Ishikawa (cell line): ENCODE measurements around the gene ZC3H12D.

Source experiments
- CEBPB ChIP-seq: IDR thresholded peaks from 2 replicates; pipeline ENCODE4 v1.6.1; 2012
- CREB1 ChIP-seq: IDR thresholded peaks from 2 replicates; pipeline ENCODE4 v1.6.1; 2012; ENCODE audit warnings: low read depth
- EGR1 ChIP-seq: IDR thresholded peaks from 2 replicates; pipeline ENCODE4 v1.6.1; 2012
- EP300 ChIP-seq: IDR thresholded peaks from 2 replicates; pipeline ENCODE4 v1.6.1; 2012; ENCODE audit warnings: borderline replicate concordance
- FOXM1 ChIP-seq: IDR thresholded peaks from 2 replicates; pipeline ENCODE4 v1.6.1; 2012; ENCODE audit warnings: low read depth, borderline replicate concordance
- NFIC ChIP-seq: IDR thresholded peaks from 2 replicates; pipeline ENCODE4 v1.6.1; 2012
- RAD21 ChIP-seq: IDR thresholded peaks from 2 replicates; pipeline ENCODE4 v1.6.1; 2012; ENCODE audit warnings: low read depth
- TAF1 ChIP-seq: IDR thresholded peaks from 2 replicates; pipeline ENCODE4 v1.6.1; 2012; ENCODE audit warnings: low read depth, mild to moderate bottlenecking
- TCF12 ChIP-seq: IDR thresholded peaks from 2 replicates; pipeline ENCODE4 v1.6.1; 2012; ENCODE audit warnings: low read depth
- TEAD4 ChIP-seq: IDR thresholded peaks from 2 replicates; pipeline ENCODE4 v1.6.1; 2012
- YY1 ChIP-seq: IDR thresholded peaks from 2 replicates; pipeline ENCODE4 v1.6.1; 2012; ENCODE audit warnings: low read depth
- ZBTB7A ChIP-seq: IDR thresholded peaks from 2 replicates; pipeline ENCODE4 v1.6.1; 2012; ENCODE audit warnings: low read depth
- TF ChIP-seq, protein P1 (sequence below): IDR thresholded peaks from 2 replicates; pipeline ENCODE4 v1.6.1; 2012; ENCODE audit warnings: low read depth, mild to moderate bottlenecking
- TF ChIP-seq, protein P2 (sequence below): IDR thresholded peaks from 2 replicates; pipeline ENCODE4 v1.6.1; 2012
- TF ChIP-seq, protein P3 (sequence below): IDR thresholded peaks from 2 replicates; pipeline ENCODE4 v1.6.1; 2012

ZC3H12D gene

DNA sequence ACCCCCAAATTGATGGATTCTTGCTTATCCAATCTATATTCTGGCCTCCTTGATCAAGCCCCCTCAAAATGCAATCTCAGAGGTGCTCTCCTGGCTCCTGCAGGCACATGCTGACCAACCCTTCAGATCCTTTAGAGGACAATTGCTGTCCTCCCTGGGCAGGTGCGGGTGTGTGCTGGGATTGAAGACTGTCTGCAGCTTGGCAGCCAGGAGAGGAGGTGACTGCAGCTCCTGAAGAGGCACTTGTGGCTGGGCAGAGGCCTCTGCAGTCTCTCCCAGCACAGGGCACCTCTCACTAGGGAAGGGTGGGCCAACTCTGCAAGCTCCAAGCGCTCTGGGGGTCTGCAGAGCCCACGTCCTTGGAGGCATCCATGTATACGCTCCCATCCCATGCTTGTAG is 56.2 kb downstream of the ZC3H12D start:
- TF ChIP-seq NFIC = no peak

DNA sequence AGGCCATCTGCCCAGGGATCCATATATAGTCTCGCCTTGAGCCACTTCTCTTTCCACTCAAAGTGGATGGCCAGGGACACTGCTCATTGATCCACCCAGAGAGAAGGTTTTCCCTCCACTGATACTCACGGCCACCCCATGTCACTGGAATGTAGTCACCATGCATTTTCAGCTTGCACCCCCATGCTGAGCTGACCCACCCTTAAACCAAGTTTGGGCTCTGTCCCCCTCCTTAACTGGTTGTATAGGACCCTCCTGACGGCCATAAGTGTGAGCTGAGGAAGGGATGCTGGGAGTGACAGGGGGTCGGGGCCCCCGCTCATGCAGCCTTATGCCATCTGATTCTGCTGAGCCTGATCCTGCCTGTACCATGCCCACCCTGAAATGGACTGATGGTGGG is 59.1 kb downstream of the ZC3H12D start:
- no peak for TF ChIP-seq NFIC
- TF ChIP-seq TEAD4 = no peak
- TF ChIP-seq, protein P1, sequence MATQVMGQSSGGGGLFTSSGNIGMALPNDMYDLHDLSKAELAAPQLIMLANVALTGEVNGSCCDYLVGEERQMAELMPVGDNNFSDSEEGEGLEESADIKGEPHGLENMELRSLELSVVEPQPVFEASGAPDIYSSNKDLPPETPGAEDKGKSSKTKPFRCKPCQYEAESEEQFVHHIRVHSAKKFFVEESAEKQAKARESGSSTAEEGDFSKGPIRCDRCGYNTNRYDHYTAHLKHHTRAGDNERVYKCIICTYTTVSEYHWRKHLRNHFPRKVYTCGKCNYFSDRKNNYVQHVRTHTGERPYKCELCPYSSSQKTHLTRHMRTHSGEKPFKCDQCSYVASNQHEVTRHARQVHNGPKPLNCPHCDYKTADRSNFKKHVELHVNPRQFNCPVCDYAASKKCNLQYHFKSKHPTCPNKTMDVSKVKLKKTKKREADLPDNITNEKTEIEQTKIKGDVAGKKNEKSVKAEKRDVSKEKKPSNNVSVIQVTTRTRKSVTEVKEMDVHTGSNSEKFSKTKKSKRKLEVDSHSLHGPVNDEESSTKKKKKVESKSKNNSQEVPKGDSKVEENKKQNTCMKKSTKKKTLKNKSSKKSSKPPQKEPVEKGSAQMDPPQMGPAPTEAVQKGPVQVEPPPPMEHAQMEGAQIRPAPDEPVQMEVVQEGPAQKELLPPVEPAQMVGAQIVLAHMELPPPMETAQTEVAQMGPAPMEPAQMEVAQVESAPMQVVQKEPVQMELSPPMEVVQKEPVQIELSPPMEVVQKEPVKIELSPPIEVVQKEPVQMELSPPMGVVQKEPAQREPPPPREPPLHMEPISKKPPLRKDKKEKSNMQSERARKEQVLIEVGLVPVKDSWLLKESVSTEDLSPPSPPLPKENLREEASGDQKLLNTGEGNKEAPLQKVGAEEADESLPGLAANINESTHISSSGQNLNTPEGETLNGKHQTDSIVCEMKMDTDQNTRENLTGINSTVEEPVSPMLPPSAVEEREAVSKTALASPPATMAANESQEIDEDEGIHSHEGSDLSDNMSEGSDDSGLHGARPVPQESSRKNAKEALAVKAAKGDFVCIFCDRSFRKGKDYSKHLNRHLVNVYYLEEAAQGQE = no peak
- no peak for TF ChIP-seq CREB1
- TF ChIP-seq TCF12 = no peak
- no peak for TF ChIP-seq FOXM1
- TF ChIP-seq EP300 = no peak
- no peak for TF ChIP-seq TAF1
- no peak for TF ChIP-seq RAD21
- TF ChIP-seq CEBPB = no peak
- no peak for TF ChIP-seq EGR1
- TF ChIP-seq, protein P2, sequence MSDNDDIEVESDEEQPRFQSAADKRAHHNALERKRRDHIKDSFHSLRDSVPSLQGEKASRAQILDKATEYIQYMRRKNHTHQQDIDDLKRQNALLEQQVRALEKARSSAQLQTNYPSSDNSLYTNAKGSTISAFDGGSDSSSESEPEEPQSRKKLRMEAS = no peak
- TF ChIP-seq ZBTB7A = no peak
- TF ChIP-seq YY1 = no peak
- TF ChIP-seq, protein P3, sequence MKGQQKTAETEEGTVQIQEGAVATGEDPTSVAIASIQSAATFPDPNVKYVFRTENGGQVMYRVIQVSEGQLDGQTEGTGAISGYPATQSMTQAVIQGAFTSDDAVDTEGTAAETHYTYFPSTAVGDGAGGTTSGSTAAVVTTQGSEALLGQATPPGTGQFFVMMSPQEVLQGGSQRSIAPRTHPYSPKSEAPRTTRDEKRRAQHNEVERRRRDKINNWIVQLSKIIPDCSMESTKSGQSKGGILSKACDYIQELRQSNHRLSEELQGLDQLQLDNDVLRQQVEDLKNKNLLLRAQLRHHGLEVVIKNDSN = no peak

DNA sequence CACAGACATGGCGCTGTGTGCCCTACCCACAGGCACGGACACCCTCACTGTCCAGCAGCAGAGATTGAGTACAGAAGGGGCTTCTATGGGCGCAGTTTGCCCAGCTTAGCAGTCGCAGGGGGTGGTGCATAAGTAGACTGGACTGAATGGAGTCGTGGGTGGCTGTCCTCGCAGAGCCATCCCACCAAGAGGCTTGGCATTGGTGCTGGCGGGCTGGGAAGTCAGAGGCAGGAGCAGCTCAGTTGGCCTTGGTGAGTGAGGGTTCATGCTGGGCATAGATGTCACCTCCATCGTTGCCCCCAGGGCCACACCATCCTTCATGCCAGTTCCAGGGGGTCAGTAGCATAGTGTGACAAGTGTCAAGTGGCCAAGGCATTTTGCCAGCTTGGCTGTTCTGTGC is 59.6 kb downstream of the ZC3H12D start:
- TF ChIP-seq EGR1 = no peak
- no peak for TF ChIP-seq TAF1
- TF ChIP-seq TCF12 = no peak
- no peak for TF ChIP-seq ZBTB7A
- TF ChIP-seq, protein P3 = no peak
- no peak for TF ChIP-seq EP300

DNA sequence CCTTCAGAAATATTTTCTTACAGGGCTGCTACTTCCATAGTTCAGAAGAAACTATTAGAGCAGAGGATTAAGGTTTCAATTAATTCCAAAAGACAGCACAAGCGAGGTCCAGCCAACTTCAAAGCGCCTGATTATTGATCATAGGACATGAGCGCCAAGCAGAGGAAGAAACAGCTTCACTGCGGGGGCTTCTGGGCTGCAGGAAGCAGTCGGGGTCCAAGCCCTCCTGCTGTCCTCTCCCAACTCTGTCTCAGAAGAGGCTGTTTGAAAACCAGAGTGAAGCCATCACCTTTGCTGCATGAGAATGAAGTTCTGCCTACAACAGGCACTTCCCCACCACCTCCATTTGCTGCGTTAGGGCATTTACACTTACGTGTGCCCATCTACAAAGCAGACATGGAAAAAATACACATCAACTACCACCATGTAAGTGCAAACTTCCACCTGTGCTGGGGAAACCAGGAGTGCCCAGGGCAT is 60.8 kb downstream of the ZC3H12D start:
- TF ChIP-seq, protein P1 = no peak
- TF ChIP-seq TAF1 (no peak), RAD21 (no peak), EGR1 (no peak), YY1 (no peak), ZBTB7A (no peak), EP300 (no peak)
- TF ChIP-seq, protein P3 = no peak

DNA sequence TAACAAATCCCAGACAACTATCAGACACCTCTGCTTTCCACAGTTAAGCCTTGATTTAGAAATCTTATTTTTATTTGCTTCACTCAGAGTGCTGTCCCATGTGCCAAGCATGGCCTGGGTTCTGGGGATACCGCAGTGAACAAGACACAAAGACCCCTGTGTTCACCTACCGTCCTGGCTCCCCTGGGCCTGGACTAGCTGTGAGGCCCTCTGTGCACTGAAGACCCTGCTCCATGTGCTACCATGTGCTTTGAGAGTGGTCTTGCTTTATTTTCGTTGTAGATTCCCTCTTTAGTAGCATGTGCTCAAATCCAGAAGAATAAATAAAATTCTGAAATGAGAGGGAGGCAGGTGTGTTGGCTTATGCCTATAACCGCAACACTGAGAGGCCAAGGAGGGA is 62.2 kb downstream of the ZC3H12D start:
- TF ChIP-seq EGR1 (no peak), FOXM1 (no peak), ZBTB7A (no peak), TCF12 (no peak), TEAD4 (no peak), YY1 (no peak), CEBPB (no peak), EP300 (no peak), RAD21 (no peak), TAF1 (no peak), NFIC (no peak), CREB1 (no peak)
- TF ChIP-seq, protein P1 = no peak
- TF ChIP-seq, protein P3 = no peak
- TF ChIP-seq, protein P2 = no peak
